ENCODE data around the gene HTR6.
A peak's percentile ranks its signal among the peaks of the same experiment; 100 is the strongest.

Gene HTR6

DNA sequence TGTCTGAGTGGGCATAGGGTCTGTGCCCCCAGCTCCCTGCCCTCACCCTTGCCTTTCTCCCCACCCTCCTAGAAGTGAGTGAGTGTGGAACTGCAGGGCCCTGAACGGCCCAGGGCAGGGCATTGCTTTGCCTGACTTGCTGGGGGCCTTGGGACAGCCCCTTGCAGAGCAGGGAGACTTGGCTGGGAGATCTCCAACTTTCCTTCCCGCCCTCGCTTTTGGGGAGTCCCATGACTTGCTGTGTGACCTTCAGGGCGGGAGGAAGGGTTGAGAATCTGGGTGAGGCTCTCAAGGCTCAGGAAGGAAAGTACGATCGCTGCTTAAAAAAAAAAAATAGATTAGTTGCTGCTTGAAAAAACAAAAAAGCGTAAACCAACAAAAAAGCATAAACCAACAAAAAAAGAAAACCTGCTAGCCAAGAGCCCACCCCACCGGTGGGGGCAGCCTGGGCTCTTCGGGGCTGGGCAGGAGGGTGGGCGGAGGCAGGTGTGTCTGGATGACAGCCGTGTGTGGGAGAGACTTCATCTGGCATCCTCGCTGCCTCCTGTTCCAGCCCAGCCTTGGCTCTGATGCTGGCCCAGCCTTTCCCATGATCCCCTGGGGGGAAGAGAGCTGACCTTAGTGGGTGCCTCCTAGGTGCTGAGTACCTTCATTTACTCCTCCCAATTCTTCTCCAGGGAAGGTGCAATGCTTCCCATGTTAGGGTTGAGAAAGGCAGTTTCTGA is 14.1 kb upstream of the HTR6 start:
- DNase-seq (ENCODE audit: low read depth) = no peak
- no peak overlapping the region for H3K4me3 ChIP-seq (ENCODE audit: control insufficient read depth, low read depth, low read length)
- TF ChIP-seq, protein P1, sequence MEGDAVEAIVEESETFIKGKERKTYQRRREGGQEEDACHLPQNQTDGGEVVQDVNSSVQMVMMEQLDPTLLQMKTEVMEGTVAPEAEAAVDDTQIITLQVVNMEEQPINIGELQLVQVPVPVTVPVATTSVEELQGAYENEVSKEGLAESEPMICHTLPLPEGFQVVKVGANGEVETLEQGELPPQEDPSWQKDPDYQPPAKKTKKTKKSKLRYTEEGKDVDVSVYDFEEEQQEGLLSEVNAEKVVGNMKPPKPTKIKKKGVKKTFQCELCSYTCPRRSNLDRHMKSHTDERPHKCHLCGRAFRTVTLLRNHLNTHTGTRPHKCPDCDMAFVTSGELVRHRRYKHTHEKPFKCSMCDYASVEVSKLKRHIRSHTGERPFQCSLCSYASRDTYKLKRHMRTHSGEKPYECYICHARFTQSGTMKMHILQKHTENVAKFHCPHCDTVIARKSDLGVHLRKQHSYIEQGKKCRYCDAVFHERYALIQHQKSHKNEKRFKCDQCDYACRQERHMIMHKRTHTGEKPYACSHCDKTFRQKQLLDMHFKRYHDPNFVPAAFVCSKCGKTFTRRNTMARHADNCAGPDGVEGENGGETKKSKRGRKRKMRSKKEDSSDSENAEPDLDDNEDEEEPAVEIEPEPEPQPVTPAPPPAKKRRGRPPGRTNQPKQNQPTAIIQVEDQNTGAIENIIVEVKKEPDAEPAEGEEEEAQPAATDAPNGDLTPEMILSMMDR (IDR thresholded peaks at IDR 0.05; ENCODE audit: control insufficient read depth, insufficient read depth, low read depth, low read length, missing control alignments) = no peak

GRCh38 chr1:19651141-19651737 is 13.4 kb upstream of the HTR6 start:
- TF ChIP-seq, protein P1 (IDR thresholded peaks at IDR 0.05; ENCODE audit: control insufficient read depth, insufficient read depth, low read depth, low read length, missing control alignments) = peak; percentile 87
- no peak overlapping the region for H3K4me3 ChIP-seq (ENCODE audit: control insufficient read depth, low read depth, low read length)
- DNase-seq (ENCODE audit: low read depth) = no peak

DNA sequence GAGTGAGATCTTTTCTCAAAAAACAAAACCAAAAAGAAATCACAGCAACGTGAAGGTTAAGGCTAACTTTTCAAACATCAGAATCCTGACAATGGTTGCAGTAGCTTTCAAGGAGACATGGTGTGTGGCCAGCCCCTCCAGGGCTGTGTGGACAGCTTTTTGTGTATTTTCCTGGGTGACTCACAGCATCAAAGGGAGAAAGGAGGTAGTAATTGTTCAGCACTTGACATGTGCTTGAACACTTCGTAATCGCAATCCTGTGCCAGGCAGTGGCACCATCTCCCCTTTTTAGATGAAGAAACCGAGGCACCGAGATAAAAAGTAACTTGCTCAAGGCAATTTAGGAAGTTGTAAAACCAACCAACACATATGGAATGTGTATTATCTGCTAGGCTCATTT is 10.3 kb upstream of the HTR6 start:
- H3K4me3 ChIP-seq (ENCODE audit: control insufficient read depth, low read depth, low read length) = no peak overlapping the region
- TF ChIP-seq, protein P1 (IDR thresholded peaks at IDR 0.05; ENCODE audit: control insufficient read depth, insufficient read depth, low read depth, low read length, missing control alignments) = no peak
- no peak for DNase-seq (ENCODE audit: low read depth)

- TF ChIP-seq, protein P1 (IDR thresholded peaks at IDR 0.05; ENCODE audit: control insufficient read depth, insufficient read depth, low read depth, low read length, missing control alignments) = no peak
- H3K4me3 ChIP-seq (ENCODE audit: control insufficient read depth, low read depth, low read length) = no peak overlapping the region
- no peak for DNase-seq (ENCODE audit: low read depth)
Measured at GRCh38 chr1:19654886-19655717, 9.6 kb upstream of the HTR6 start.

DNA sequence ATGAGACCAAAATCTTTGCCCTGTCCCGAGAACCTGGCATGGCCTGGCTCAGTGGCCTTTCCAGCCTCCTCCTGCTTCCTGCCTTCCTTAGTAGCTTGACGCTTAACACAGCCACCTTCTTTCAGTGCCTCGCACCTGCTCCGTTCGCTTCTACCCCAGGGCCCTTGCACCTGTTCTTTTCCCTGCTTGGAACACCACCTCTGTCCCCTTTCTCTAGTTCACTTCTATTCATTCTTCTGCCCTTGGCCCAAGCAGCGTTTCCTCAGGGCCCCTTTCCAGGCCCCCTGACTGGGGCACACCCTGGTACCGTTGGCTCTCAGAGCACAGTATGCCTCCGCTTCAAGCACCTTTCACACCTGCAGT is 9.0 kb upstream of the HTR6 start:
- DNase-seq (ENCODE audit: low read depth) = no peak
- H3K4me3 ChIP-seq (ENCODE audit: control insufficient read depth, low read depth, low read length) = no peak overlapping the region
- TF ChIP-seq, protein P1 (IDR thresholded peaks at IDR 0.05; ENCODE audit: control insufficient read depth, insufficient read depth, low read depth, low read length, missing control alignments) = no peak

DNA sequence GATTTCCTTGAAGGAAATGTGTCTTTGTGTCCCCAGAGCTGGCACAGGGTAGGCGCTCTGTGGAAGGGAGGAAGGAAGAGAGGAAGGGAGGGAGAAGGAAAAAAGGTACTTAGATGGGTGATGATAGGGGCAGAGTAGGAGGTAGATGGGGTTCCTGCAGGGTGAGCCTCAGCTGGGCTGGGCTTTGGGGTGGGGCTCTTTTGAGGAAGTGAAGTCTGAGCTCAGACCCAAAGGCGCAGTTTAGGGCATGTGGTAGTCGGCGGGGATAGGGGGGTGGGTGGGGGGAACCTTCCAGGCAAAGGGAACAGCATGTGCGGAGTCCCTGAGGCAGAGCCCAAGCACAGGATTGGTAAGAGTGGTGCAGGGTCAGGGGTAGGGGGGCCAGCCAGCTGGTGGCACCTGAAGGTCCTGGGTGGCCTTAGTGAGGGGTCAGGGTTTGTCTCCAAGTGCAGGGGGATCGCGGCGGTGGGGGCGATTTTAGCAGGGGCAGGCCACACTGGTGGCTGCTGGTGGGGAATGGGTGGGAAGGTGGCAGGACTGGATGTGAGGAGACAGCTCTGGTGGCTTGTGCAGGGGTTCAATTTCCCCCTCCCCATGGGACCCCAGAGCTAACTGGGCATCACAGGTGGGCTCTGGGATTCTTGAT is 8.4 kb upstream of the HTR6 start:
- TF ChIP-seq, protein P1 (IDR thresholded peaks at IDR 0.05; ENCODE audit: control insufficient read depth, insufficient read depth, low read depth, low read length, missing control alignments) = no peak
- no peak for DNase-seq (ENCODE audit: low read depth)
- no peak overlapping the region for H3K4me3 ChIP-seq (ENCODE audit: control insufficient read depth, low read depth, low read length)

All from AG09309 (cell line).